HepG2 (cell line): ENCODE data around the gene GFER. TPM values are rescaled to one million over a fixed set of nuclear protein-coding genes. Genes with fewer than 3 reads are reported as not detected.

Experiments
- ATAC-seq: fragments of 200-7000 bp; cut with Tn5 transposase; 3 replicates; pipeline ENCODE4 v1.9.1; 2020; ENCODE audit warnings: mild to moderate bottlenecking, moderate library complexity
- BruUV-seq: library from RNA; stranded (reverse); fragments of 400-500 nt; replicated peaks from 2 replicates; lab custom pipeline; 2021; lab: Mats Ljungman, UMichigan
- CTCF ChIA-PET: fragments of 300-600 bp; formaldehyde crosslinking; extraction: SDS; loops from one replicate; lab custom pipeline; 2021; ENCODE audit warnings: low total read pairs, inconsistent platforms, low intra/inter-chr PET ratio; lab: Yijun Ruan, JAX
- POLR2A ChIA-PET: fragments of 350-600 bp; sonication (Branson Sonifier 250); formaldehyde crosslinking; loops from one replicate; lab custom pipeline; 2020; ENCODE audit warnings: antibody characterized with exemption, inconsistent platforms; lab: Yijun Ruan, JAX
- DNase-seq: peaks from one replicate; pipeline ENCODE4 v3.0.0-alpha.2; 2015; ENCODE audit warnings: low spot score
- FAIRE-seq: peaks from 3 replicates; lab custom pipeline; 2011; peaks lifted over from hg19 to GRCh38; lab: Jason Lieb, UNC
- H2AFZ ChIP-seq: one replicate; pipeline ENCODE4 v1.6.1; 2011; ENCODE audit warnings: low read length, inconsistent platforms
- H3K27ac ChIP-seq: fragments of 300-600 bp; 3 replicates; pipeline ENCODE4 v1.8.0; 2011; ENCODE audit warnings: mixed run types, mild to moderate bottlenecking, mixed read lengths, low read length, inconsistent platforms; ENCODE audit not compliant: insufficient read depth; ENCODE audit errors: extremely low read length
- H3K27me3 ChIP-seq, 2 experiments: fragments of 200-600 bp in 1 of 2; 2 replicates in 1 of 2; 3 replicates in 1 of 2; pipeline versions ENCODE4 v1.6.0 to v1.8.0; 2011; ENCODE audit warnings: low read length in 2 of 2, mild to moderate bottlenecking in 2 of 2, moderate library complexity in 2 of 2, inconsistent platforms in 1 of 2; ENCODE audit not compliant: insufficient read depth in 2 of 2, control insufficient read depth in 1 of 2
- H3K36me3 ChIP-seq, 2 experiments: fragments of 200-600 bp in 1 of 2; replicated peaks in 1 of 2; 2 replicates in 1 of 2; 3 replicates in 1 of 2; pipeline versions ENCODE4 v1.5.1 to v1.8.0; 2011; ENCODE audit warnings: low read length in 2 of 2, inconsistent platforms in 1 of 2; ENCODE audit not compliant: insufficient read depth in 2 of 2, control insufficient read depth in 1 of 2
- H3K4me1 ChIP-seq: 2 replicates; pipeline ENCODE4 v1.5.1; 2012; ENCODE audit warnings: low read length, inconsistent platforms; ENCODE audit not compliant: insufficient read depth
- H3K4me2 ChIP-seq: 2 replicates; pipeline ENCODE4 v1.6.0; 2011; ENCODE audit warnings: low read depth, low read length, inconsistent platforms
- H3K4me3 ChIP-seq, 3 experiments: fragments of 200-600 bp in 1 of 3; sonication (generic), shearing (Covaris generic) in 1 of 3; replicated peaks in 1 of 3; 2 replicates each; pipeline ENCODE4 v1.5.1; 2011 to 2016; ENCODE audit warnings: low read length in 3 of 3, inconsistent platforms in 2 of 3, low read depth in 2 of 3, mild to moderate bottlenecking in 2 of 3, control low read depth in 1 of 3, mixed read lengths in 1 of 3; ENCODE audit not compliant: insufficient read depth in 1 of 3
- H3K79me2 ChIP-seq: one replicate; pipeline ENCODE4 v1.6.1; 2011; ENCODE audit warnings: low read length, inconsistent platforms; ENCODE audit not compliant: insufficient read depth
- H3K9ac ChIP-seq: 2 replicates; pipeline ENCODE4 v1.6.0; 2011; ENCODE audit warnings: mild to moderate bottlenecking, low read depth, low read length, inconsistent platforms; ENCODE audit not compliant: insufficient read depth
- H3K9me3 ChIP-seq: 2 replicates; pipeline ENCODE4 v1.5.1; 2012; ENCODE audit warnings: mild to moderate bottlenecking, low read length
- H4K20me1 ChIP-seq: 2 replicates; pipeline ENCODE4 v1.6.0; 2011; ENCODE audit warnings: inconsistent platforms, mild to moderate bottlenecking, low read length, moderate library complexity; ENCODE audit not compliant: insufficient read depth
- CBX2 ChIP-seq, 2 experiments: fragments of 200-600 bp in 1 of 2; sonication (generic); formaldehyde crosslinking in 1 of 2; IDR thresholded peaks; 2 replicates each; pipeline versions ENCODE4 v1.7.0 to v1.8.1; 2018 to 2022; ENCODE audit warnings: low read depth in 2 of 2, low read length in 1 of 2, mild to moderate bottlenecking in 1 of 2, missing genetic modification reagents in 1 of 2
- EEA1 ChIP-seq: sonication (generic); formaldehyde crosslinking; IDR thresholded peaks from 2 replicates; pipeline ENCODE4 v1.5.1; 2020; ENCODE audit warnings: mild to moderate bottlenecking, missing genetic modification reagents, borderline replicate concordance
- ELF3 ChIP-seq: IDR thresholded peaks from 2 replicates; pipeline ENCODE4 v1.6.1; 2016; ENCODE audit warnings: missing genetic modification reagents, missing compliant biosample characterization
- GFI1 ChIP-seq: sonication (generic); formaldehyde crosslinking; IDR thresholded peaks from 2 replicates; pipeline ENCODE4 v1.5.0; 2020; ENCODE audit warnings: missing genetic modification reagents, mild to moderate bottlenecking, borderline replicate concordance
- KDM5A ChIP-seq: fragments of 200-600 bp; sonication (generic); IDR thresholded peaks from 2 replicates; pipeline ENCODE4 v1.7.0; 2018; ENCODE audit warnings: antibody characterized with exemption, mild to moderate bottlenecking, low read length, borderline replicate concordance
- KLF16 ChIP-seq, 2 experiments: sonication (generic) in 1 of 2; formaldehyde crosslinking in 1 of 2; IDR thresholded peaks; 2 replicates each; pipeline versions ENCODE4 v1.6.1 to v1.8.0; 2016 to 2023; ENCODE audit warnings: missing genetic modification reagents in 2 of 2, missing compliant biosample characterization in 1 of 2
- NBN ChIP-seq: fragments of 450-650 bp; conservative IDR thresholded peaks from 2 replicates; pipeline ENCODE4 v1.6.1; 2017
- TBL1XR1 ChIP-seq: fragments of 150-350 bp; IDR thresholded peaks from 2 replicates; pipeline ENCODE4 v1.6.1; 2014; ENCODE audit warnings: borderline replicate concordance, low read length; ENCODE audit not compliant: partially characterized antibody
- U2AF2 ChIP-seq: fragments of 200-400 bp; formaldehyde crosslinking; IDR thresholded peaks from 2 replicates; pipeline ENCODE4 v1.6.1; 2017; ENCODE audit warnings: low read depth, mild to moderate bottlenecking, low read length
- ZMYM3 ChIP-seq: sonication (generic); formaldehyde crosslinking; IDR thresholded peaks from 2 replicates; pipeline ENCODE4 v1.5.1; 2020; ENCODE audit warnings: mild to moderate bottlenecking, missing genetic modification reagents
- ZNF335 ChIP-seq: sonication (generic); formaldehyde crosslinking; IDR thresholded peaks from 2 replicates; pipeline ENCODE4 v1.4.0; 2020; ENCODE audit warnings: missing genetic modification reagents
- ZNF33A ChIP-seq: sonication (generic); formaldehyde crosslinking; IDR thresholded peaks from 2 replicates; pipeline ENCODE4 v1.5.1; 2020; ENCODE audit warnings: missing genetic modification reagents, mild to moderate bottlenecking, moderate library complexity, borderline replicate concordance
- ZNF446 ChIP-seq: sonication (generic); formaldehyde crosslinking; IDR thresholded peaks from 2 replicates; pipeline ENCODE4 v1.5.0; 2020; ENCODE audit warnings: mild to moderate bottlenecking, missing genetic modification reagents
- ZNF749 ChIP-seq: sonication (generic); formaldehyde crosslinking; IDR thresholded peaks from 2 replicates; pipeline ENCODE4 v1.8.0; 2022; ENCODE audit warnings: mild to moderate bottlenecking, missing genetic modification reagents, moderate library complexity, borderline replicate concordance
- WGBS: methylation state at CpG from one replicate; pipeline ENCODE4 v1.1.6; 2017; ENCODE audit warnings: low lambda C conversion rate; 5-methylcytosine and 5-hydroxymethylcytosine counted together
- in situ Hi-C: cut with HindIII; loops from 2 replicates; pipeline ENCODE4 v1.10.0; 2017; ENCODE audit warnings: low pct_unique_long_range_greater_than_20kb; ENCODE audit not compliant: extremely low pct_ligation_motif_present
- intact Hi-C: fragments of 100-400 bp; cut with micrococcal nuclease; formaldehyde crosslinking; loops from one replicate; pipeline ENCODE4 v1.10.0; 2022; ENCODE audit not compliant: unreplicated experiment
- polyA plus RNA-seq, 8 experiments: library from polyadenylated mRNA; depleted of rRNA in 3 of 8; stranded (reverse) in 7 of 8; unstranded in 1 of 8; fragments of >200 nt; fragmentation: Illumina TruSeq in 4 of 8; extraction: Trizol in 4 of 8; gene quantifications; 2 replicates each; pipeline versions ENCODE4 v1.2.1 to v1.2.3, GENCODE V29; 2011 to 2016; ENCODE audit warnings: low read depth in 4 of 8, missing spikeins in 1 of 8, mixed read lengths in 1 of 8; ENCODE audit not compliant: insufficient read depth in 1 of 8
- total RNA-seq, 5 experiments: library from RNA; depleted of rRNA; stranded (reverse); fragments of >200 nt; fragmentation: Illumina TruSeq; extraction: Trizol; gene quantifications; 2 replicates each; pipeline ENCODE4 v1.2.3, GENCODE V29; 2016; ENCODE audit warnings: low read depth in 1 of 5
- TF ChIP-seq, protein P1 (sequence below): sonication (generic); formaldehyde crosslinking; IDR thresholded peaks from 2 replicates; pipeline ENCODE4 v1.4.0; 2020; ENCODE audit warnings: low read depth, mild to moderate bottlenecking, missing genetic modification reagents
- TF ChIP-seq, protein P2 (sequence below): sonication (generic); formaldehyde crosslinking; IDR thresholded peaks from 2 replicates; pipeline ENCODE4 v1.5.0; 2020; ENCODE audit warnings: missing genetic modification reagents
- TF ChIP-seq, protein P3 (sequence below): sonication (generic); formaldehyde crosslinking; IDR thresholded peaks from 2 replicates; pipeline ENCODE4 v1.4.0; 2020; ENCODE audit warnings: mild to moderate bottlenecking, low read depth, missing genetic modification reagents
- TF ChIP-seq, protein P4 (sequence below): sonication (generic); formaldehyde crosslinking; IDR thresholded peaks from 2 replicates; pipeline ENCODE4 v1.4.0; 2020; ENCODE audit warnings: missing genetic modification reagents, borderline replicate concordance

GFER gene
- total and polyA plus RNA-seq, 2 of the 13 experiments (the other 11 are each of a cell fraction or from before 2014, with no cell fraction given), result 28.6 to 71.7 TPM

DNA sequence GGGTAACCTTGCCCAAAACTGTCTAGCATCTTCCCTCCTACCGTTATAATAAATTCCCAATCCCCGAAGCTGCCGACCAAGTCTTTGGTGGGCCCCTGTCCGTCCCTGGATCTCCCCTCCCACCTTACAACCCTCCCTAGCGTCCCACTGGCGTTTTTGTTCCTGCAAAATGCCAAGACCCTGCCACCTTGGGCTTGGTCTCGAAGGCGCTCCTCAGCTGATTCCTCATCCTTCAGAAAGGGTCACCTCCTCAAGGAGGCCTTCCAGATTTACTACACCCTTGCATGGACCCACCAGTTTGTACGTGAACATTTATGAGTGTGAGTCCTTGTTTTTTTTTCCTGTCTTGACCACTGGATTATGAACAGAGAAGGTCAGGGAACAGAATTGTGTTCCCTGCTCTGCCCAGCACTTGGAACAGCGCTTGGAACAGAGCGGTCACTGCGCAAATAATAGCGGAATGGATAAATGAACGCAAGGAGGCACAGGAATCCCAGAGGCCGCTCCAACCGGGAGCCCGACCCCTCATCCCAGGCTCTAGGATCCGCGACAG, 926 bp upstream of the GFER start:
- ChIA-PET CTCF (interaction anchor here (1.2 kb wide), 1 partner anchor 21 kb away, joined by 4 read pairs; no protein-coding TSS in a partner anchor), POLR2A (interaction anchor here (0.6 to 6.8 kb wide), 4 partner anchors 11 to 757 kb away, joined by 3 to 62 read pairs (median 14); partner anchors contain the start of gene RPS2)
- in situ Hi-C loops (no loop called here), intact Hi-C loops (no loop called here)
- Histone ChIP-seq H2AFZ (no peak overlapping the region), H4K20me1 (no peaks in the 10 kb centered on the region), H3K27me3 (no peaks in the 10 kb centered on the region), H3K4me1 (peaks cover 47% of the 10 kb centered on the region), H3K9ac (peak overlapping the region; percentile 64), H3K4me3 (peak overlapping the region; percentile 65 to 84 (median 81); a peak in 5 of 6 replicates), H3K79me2 (peaks cover 13% of the 10 kb centered on the region), H3K36me3 (peaks cover 12 to 21% of the 10 kb centered on the region in 2 experiments; a peak in 4 of 5 replicates), H3K27ac (peak overlapping the region; percentile 97), H3K9me3 (no peaks in the 10 kb centered on the region), H3K4me2 (peak overlapping the region; percentile 91)
- no TSS peak for BruUV-seq
- DNase-seq (no peak), ATAC-seq (no peak), FAIRE-seq (no peak)
- WGBS, result 48% methylated on average over 13 of the region's 19 CpGs
- TF ChIP-seq, protein P1, sequence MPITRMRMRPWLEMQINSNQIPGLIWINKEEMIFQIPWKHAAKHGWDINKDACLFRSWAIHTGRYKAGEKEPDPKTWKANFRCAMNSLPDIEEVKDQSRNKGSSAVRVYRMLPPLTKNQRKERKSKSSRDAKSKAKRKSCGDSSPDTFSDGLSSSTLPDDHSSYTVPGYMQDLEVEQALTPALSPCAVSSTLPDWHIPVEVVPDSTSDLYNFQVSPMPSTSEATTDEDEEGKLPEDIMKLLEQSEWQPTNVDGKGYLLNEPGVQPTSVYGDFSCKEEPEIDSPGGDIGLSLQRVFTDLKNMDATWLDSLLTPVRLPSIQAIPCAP, result no peak
- TF ChIP-seq GFI1 (CRISPR knock-in tag) (no peak), U2AF2 (no peak), ZNF335 (CRISPR knock-in tag) (no peak), TBL1XR1 (no peak), ZNF749 (CRISPR knock-in tag) (no peak), EEA1 (no peak), ZMYM3 (CRISPR knock-in tag) (peak; percentile 51; the same call in 1 of the 2 replicates), KDM5A (no peak), KLF16 (CRISPR knock-in tag; IDR thresholded peaks at IDR 0.05) (no peak), CBX2 (IDR thresholded peaks at IDR 0.05; ENCODE audit: low read depth, low read length) (no peak), CBX2 (CRISPR knock-in tag; IDR thresholded peaks at IDR 0.05; ENCODE audit: low read depth) (no peak), ZNF33A (CRISPR knock-in tag) (0 out of 2 replicates have a peak, but pooled peaks have one; percentile 54), ZNF446 (CRISPR knock-in tag) (0 out of 2 replicates have a peak, but pooled peaks have one; percentile 75), ELF3 (no peak), NBN (no peak)
- TF ChIP-seq, protein P2, sequence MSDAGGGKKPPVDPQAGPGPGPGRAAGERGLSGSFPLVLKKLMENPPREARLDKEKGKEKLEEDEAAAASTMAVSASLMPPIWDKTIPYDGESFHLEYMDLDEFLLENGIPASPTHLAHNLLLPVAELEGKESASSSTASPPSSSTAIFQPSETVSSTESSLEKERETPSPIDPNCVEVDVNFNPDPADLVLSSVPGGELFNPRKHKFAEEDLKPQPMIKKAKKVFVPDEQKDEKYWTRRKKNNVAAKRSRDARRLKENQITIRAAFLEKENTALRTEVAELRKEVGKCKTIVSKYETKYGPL (CRISPR knock-in tag), result no peak
- TF ChIP-seq, protein P3, sequence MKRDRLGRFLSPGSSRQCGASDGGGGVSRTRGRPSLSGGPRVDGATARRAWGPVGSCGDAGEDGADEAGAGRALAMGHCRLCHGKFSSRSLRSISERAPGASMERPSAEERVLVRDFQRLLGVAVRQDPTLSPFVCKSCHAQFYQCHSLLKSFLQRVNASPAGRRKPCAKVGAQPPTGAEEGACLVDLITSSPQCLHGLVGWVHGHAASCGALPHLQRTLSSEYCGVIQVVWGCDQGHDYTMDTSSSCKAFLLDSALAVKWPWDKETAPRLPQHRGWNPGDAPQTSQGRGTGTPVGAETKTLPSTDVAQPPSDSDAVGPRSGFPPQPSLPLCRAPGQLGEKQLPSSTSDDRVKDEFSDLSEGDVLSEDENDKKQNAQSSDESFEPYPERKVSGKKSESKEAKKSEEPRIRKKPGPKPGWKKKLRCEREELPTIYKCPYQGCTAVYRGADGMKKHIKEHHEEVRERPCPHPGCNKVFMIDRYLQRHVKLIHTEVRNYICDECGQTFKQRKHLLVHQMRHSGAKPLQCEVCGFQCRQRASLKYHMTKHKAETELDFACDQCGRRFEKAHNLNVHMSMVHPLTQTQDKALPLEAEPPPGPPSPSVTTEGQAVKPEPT (CRISPR knock-in tag), result 0 out of 2 replicates have a peak, but pooled peaks have one; percentile 29
- TF ChIP-seq, protein P4, sequence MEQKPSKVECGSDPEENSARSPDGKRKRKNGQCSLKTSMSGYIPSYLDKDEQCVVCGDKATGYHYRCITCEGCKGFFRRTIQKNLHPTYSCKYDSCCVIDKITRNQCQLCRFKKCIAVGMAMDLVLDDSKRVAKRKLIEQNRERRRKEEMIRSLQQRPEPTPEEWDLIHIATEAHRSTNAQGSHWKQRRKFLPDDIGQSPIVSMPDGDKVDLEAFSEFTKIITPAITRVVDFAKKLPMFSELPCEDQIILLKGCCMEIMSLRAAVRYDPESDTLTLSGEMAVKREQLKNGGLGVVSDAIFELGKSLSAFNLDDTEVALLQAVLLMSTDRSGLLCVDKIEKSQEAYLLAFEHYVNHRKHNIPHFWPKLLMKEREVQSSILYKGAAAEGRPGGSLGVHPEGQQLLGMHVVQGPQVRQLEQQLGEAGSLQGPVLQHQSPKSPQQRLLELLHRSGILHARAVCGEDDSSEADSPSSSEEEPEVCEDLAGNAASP (CRISPR knock-in tag), result no peak
